GM19193 (cell line): ENCODE measurements around the gene NCR3LG1.

Source experiments
- POLR2A ChIP-seq: IDR thresholded peaks from 4 replicates; pipeline ENCODE4 v1.6.1; 2011; ENCODE audit not compliant: insufficient read depth, insufficient read length; ENCODE audit errors: extremely low read depth

The NCR3LG1 gene

DNA sequence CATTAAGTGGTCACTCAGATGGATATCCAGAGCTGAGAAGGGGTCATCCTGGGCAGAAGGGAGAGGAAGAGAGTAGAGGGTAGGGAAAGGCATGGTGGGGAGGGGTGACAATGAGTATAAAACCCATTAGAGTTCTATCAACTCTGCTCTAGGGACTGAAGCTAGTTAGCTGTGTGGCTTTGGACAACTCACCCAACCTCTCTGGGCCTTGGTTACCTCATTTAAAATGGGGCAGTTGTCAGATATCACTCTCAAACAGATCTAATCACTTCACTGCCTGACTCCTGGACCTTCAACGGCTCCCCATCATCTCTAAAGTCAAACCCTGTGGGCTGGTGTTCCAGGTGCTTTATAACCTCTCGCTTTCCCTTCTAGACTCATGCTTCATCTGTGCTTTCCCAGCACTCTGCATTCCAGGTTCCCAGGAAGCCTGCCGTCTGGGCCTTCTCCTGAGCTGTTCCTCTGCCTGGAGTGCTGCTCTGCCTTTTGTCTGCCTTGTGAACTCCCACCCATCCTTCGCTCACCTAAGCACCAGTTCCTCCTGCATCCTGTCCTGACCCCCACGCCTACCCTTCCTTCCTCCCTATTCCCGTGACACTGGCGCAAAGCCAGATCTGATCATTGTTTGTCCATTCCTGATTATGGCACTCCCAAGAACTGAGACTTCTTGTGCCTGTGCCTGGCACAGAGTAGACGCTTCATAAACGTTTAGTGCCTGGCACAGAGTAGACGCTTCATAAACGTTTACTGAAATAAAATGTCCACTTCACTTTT is 59.2 kb downstream of the NCR3LG1 start:
- no peak for TF ChIP-seq POLR2A

DNA sequence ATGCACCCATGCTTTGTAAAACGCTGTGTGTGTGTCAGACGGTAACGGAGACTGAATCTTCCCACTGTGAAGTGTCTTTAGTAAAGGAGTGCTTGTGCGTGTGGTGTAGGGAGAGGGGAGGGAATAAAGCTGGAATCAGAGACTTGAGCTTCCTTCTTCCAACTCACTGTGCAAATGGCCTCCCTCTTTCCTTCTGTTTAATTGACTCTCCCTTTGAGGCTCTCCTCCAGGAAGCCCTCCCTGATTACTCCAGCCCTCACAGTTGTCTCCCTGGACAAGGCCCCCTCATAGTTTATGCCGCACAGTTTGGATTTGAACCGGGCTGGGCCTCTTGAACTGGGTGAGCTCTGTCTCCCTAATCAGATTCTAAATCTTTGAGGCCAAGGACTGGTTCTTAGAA is 59.8 kb downstream of the NCR3LG1 start:
- TF ChIP-seq POLR2A = no peak

DNA sequence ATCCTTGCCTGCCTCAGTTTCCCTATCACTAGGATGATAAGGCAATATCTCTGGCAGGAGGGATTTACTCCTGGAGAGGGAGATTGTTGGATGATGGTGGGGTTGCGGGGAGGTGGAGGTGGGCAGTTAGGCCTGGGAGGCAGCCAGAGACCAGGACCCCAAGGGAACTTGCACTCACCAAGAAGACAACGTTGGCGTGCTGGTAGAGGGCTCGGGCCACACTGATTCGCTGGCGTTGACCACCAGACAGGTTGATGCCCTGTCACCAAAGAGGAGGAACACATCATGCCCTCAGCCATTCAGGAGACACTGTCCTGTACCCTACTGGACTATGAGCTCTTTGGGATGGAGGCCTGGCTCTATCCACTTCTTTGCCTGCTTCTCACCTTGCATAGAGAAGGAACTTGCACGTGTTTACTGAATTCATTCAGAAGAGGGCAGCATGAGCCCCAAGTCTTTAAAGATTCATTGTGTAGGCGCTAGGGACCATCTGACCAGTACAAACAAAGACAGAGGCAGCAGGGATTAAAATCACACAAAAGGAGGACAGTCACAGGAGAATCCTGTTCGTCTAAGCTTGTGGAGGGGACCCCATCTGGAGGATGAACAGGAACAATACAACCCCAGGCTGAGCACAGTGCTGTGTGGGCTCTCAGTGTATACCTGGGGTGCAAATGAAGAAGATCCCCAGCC is 61.0 kb downstream of the NCR3LG1 start:
- no peak for TF ChIP-seq POLR2A

DNA sequence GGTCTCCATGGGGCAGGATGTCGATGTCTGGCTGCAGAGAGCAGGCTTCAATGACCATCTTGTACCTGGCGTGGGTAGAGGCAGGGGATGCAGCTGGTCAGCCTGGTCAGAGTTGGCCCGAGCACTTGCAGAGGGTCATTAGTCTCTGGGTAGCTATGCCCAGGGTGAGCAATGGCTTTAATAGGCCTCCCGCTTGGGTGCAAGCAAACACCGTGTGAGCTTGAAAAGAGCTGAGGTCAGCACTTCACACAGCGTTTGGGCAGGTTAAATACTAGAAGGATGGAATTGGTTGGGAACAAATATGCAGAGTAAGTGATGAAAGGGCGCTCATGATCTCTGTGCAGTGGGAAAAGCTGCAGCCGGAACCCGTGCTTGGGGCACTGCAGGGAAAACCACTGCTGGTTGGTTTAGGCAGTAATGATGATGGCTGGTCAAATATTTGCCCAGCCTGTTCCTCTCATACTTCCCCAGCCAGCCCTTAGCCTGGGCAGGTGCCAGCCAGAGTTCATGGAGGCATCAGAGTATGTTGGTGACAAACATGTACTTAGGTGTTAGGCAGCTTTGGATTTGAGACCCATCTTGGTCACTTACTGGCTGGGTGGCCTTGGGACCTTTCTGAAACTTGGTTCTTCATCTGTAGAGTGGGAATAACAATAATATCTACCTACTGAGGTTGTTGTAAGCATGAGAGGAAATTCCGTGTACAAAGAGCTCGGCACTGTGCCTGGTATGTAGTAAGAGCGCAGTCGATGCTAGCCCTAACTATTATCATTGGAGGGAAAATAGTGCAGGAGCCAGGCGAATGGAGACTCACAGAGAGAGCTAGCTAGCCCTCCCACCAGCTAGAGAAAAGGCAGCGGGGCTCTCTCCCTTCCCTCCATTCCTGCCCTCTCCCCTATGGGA is 62.1 kb downstream of the NCR3LG1 start:
- no peak for TF ChIP-seq POLR2A

DNA sequence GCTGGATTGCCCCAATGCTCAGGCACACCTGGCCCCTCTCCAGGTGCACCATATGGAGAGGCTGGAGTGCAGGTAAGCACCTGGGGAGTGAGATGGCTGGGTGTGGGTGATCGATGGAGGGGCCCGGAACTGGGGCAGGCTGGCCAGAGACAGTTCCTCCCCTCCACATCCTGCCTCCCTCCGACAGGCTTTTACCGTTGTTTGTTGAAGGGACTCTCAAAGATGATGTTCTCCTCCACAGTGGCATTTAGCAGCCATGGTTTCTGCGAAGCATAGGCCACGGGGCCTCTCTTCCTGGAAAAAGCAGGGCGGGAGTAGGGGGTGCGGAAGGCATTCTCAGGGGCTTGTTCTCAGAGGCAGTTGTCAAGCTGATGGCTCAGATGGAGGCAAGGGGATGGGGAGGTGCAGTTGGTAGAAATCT is 62.7 kb downstream of the NCR3LG1 start:
- no peak for TF ChIP-seq POLR2A

DNA sequence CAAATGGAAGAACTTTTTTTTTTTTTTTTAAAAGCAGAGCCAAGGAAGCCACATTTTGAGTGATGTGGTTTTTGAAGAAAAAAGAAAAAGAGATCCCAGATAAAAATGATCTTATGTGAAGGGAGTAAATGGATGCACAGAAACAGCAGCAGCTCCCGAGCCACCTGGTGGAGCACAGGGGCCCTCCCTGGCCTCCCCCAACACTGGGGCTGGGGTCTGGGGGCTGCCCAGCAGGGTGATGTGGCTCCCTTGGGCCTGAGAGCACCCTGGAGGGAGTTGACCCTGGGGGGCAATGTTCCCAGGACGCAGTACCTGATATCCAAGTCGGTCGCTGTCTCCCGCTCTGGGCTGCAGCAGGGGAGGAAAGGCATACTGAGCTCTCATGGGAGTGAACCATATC is 63.4 kb downstream of the NCR3LG1 start:
- TF ChIP-seq POLR2A = no peak

DNA sequence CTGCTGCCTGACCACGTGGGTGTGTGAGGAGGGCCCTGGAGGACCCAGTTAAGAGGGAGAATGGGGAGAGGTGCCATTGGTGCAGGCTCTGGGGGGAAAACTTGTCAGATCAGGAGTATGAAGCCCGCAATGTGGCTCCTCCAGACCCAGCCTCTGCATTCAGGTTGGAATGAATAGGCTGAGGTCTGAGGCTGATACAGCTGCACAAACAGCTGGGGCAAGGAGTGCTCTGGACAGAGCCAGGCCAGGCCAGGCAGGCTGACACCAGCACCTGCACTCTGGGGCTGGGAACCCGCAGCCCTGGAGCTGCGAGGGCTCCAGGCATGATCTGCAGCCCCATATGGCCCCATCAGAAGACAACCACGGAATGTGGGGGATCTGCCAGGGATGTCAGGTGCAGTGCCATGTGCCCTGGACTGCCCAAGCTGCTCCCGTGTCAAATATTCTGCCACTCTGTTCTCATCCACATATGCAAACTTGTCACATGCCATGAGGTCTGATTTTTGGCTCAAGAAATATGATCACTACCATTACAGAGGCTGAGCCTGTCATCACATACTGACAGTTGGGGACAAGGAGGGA is 64.0 kb downstream of the NCR3LG1 start:
- no peak for TF ChIP-seq POLR2A

DNA sequence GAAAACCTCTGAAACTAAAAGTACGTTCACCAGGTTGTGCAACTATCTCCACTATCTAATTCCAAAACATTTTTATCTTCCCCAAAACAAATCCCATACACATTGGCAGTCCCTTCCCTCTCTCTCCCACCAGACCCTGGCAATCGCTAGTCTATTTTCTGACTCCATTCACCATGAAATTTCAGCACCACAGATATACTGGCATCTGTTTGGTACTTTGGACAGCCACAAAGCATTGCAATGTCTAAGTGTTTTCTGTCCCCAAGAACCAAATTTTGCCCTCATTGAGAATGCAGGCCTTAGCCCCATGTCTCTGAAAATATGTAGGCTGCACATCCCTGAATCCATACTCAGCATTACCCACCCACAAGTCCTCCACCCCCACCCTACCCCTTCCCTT is 64.9 kb downstream of the NCR3LG1 start:
- TF ChIP-seq POLR2A = no peak

DNA sequence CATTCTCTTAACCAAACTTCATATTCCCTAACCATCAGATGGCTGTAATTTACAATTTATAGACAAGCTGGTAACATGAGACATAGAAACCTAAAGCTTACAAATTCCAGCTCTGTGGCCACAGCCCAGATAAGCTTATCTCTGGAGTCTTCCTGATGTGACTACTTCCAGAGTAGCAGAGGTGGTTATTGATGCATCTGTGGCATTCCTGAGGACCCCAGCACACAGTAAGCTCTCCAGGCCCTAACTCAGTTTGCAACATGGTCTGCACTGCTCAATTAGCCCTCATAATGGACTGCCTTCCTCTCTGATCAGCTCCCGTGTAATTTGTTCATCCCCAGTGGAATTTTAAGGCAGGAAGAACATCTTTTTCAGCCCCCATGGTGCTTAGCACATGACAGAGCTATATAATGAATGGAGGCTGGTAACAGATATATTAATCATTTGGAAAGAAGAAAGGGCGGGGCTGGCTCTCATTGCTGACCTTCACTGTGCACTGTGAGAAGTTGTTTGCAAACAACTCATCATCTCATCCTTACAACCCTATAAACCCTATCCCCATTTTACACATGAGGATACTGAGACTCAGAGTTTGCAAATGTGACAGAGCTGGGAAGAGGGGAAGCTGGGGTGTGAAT is 67.0 kb downstream of the NCR3LG1 start:
- TF ChIP-seq POLR2A = no peak

DNA sequence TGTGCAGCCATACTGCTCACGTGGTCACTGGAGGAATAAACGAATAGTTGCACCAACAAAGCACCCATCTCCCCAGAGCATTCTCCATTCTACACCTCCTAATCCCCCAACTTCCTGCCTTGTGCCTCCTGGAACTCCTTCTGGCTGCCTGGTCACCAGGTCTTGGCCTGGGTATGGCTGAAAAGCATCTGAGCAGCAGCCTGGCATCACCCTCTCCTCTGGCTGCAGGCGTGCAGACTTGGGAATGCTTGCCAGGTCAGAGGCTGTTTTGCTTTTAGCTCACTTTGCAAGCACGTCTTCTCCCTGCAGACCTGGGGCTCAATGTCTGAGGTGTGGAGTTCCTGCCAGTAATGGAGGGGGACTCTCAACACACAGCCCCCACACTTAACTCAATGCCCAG is 70.2 kb downstream of the NCR3LG1 start:
- no peak for TF ChIP-seq POLR2A

DNA sequence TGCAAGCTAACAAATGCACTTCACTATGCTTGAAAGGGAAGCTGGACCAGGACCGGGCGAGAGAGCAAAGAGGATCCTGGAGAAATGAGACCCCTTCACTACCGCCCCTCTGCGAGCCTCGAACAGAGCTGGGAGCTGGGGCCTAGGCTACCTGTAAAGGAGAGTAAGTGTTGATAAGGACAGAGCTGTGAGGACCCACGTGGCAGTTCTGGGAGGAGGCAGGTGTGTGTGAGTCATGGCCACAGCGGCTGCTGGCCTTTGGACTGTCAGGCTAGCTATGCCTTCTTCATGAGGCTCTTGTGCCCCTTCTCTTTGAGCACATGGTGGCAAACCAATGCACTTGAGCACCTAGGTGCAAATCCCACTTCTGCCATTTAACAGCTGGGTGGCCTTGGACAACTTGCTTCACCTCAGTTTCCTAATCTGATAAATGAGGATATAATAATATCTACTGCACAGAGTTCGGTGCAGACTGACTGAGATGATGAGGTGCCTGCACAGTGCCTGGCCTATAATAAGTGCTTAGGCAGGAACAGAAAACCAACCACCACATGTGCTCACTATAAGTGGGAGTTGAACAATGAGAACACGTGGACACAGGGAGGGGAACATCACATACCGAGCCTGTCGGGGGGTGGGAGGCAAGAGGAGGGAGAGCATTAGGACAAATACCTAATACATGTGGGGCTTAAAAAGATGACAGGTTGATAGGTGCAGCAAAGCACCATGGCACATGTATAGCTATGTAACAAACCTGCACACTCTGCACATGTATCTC is 72.1 kb downstream of the NCR3LG1 start:
- no peak for TF ChIP-seq POLR2A
